H7 (cell line): ENCODE results near the gene FMNL2. TPM values are rescaled to one million over a fixed set of nuclear protein-coding genes. Genes with fewer than 3 reads are reported as not detected.
"Not testable (repeated sequence)": the region's sequence is repeated elsewhere in the genome, so short reads cannot be mapped to it uniquely, and the experiment has no call there.

Experiments
- DNase-seq: peaks from one replicate; pipeline ENCODE4 v3.0.0; 2012
- H3K27me3 ChIP-seq: 2 replicates; pipeline ENCODE4 v1.6.0; 2011; ENCODE audit warnings: mild to moderate bottlenecking, low read length; ENCODE audit not compliant: control insufficient read depth, insufficient read depth
- H3K36me3 ChIP-seq: replicated peaks from 2 replicates; pipeline ENCODE4 v1.5.1; 2011; ENCODE audit warnings: low read length; ENCODE audit not compliant: control insufficient read depth, insufficient read depth
- H3K4me3 ChIP-seq: 2 replicates; pipeline ENCODE4 v1.5.1; 2011; ENCODE audit warnings: low read depth, mild to moderate bottlenecking, control low read depth, low read length, moderate library complexity; ENCODE audit not compliant: insufficient read depth
- total RNA-seq: library from RNA; depleted of rRNA; stranded (reverse); fragments of >200 nt; shearing (Covaris generic); gene quantifications from 2 replicates; pipeline ENCODE4 v1.2.3, GENCODE V29; 2014

The FMNL2 gene
- total RNA-seq, 1 experiment from 2014 or later, result 20.0 TPM

DNA sequence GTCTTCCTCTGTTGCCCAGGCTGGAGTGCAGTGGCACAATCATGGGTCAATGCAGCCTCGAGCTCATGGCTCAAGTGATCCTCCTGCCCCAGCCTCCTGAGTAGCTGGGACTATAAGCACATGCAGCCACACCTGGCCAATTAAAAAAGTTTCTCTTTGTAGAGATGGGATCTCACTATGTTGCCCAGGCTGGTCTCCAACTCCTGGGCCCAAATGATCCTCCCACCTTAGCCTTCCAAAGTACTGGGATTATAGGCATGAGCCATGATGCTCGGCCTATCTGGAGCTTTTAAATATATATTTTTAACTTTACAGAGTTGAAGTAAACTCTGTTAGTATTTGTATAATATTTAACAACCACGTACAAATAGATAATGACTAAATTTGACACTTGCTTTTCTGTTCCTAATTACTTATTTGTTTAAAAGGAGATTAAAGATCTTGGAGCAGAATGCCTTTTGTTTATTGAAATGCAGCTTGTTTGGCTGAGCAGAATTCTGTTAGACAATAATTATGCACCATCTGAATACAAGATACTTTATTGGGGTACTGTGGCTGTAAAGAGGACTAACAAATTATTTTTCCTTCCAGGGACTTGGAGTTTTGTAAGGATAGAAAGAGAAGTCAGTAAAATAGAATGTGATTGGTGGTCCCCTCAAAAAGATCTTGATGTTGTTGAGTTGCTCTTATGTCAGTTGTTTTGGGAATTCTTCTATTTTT, 175.0 kb downstream of the FMNL2 start:
- Histone ChIP-seq H3K36me3 (no peaks in the 10 kb centered on the region), H3K4me3 (no peak overlapping the region), H3K27me3 (no peaks in the 10 kb centered on the region)
- DNase-seq, result no peak

DNA sequence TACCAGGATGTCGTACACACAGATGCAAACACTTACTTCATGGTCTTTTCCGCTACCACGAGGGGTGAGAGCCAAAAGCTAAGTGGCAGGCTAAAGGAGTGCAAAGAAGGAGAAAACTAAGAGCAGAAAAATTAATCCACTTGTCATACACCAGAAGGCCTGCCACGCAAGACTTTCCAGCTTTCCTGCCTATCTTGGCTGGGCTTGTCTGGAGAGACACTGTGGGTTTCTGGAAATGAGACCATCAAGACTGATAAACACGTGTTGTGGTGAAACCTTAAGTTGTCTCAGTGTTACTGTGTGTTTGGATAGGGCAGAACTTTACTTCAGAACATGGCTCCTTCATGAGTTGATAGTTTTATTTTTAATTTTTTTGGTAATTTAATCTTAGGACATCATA, 175.6 kb downstream of the FMNL2 start:
- H3K36me3 ChIP-seq, result no peaks in the 10 kb centered on the region
- no peak overlapping the region for H3K4me3 ChIP-seq
- DNase-seq, result no peak
- no peaks in the 10 kb centered on the region for H3K27me3 ChIP-seq

DNA sequence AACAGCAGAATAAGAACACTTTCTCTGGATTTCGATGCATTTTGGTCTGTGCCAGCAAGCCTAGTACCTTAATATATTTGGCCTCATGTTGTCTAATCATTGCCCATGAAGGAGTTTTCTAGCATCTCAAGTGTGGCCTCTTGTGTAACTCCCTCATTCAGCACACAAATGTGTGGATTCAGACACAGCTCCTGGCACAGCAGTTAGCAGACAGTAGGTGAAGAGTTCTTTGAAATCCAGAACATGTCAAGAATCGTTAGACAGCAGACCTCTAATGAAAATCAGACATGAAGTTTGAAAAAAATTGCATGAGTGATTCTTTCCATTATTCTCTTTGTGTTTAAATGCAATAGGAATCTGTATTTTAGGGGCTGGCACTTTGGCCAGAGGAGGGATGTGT, 177.0 kb downstream of the FMNL2 start:
- no peak for DNase-seq
- no peak overlapping the region for H3K4me3 ChIP-seq
- H3K27me3 ChIP-seq, result no peaks in the 10 kb centered on the region
- no peaks in the 10 kb centered on the region for H3K36me3 ChIP-seq

DNA sequence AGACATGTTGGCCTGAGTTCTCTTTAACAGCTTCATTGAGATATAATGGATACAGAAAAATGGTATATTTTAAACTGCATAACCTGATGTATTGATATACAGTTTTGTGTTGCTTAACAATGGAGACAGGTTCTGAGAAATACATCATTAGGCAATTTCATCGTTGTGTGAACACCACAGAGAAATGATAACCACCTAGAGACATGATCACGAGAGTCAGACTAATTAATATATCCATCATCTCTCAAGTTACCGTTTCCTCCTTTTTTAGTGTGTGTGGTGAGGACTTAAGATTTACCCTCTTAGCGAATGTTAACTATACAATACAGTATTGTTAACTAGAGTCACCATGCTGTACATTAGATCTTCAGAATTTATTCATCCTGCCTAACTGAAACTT, 178.1 kb downstream of the FMNL2 start:
- Histone ChIP-seq H3K36me3 (no peaks in the 10 kb centered on the region), H3K27me3 (no peaks in the 10 kb centered on the region), H3K4me3 (no peak overlapping the region)
- no peak for DNase-seq

DNA sequence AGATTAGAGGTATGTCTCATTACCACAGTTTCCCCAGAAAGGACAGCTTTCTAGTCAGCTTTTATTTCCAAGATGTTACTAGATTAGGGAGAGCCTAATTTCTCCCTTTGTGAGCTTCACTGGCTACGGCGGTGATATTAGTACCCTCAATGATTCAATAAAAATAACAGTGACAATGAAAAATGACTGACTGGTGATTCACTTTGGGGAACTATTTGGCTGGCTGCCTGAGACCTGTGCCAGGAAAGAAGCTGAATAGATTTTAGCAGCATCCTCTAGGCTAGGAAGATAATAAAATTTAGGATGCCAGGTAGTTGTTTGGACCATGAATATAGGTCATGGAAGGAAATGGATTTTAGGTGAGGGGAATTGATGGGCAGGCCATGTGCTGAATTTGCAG, 178.7 kb downstream of the FMNL2 start:
- H3K4me3 ChIP-seq, result no peak overlapping the region
- H3K36me3 ChIP-seq, result no peaks in the 10 kb centered on the region
- no peaks in the 10 kb centered on the region for H3K27me3 ChIP-seq
- no peak for DNase-seq

DNA sequence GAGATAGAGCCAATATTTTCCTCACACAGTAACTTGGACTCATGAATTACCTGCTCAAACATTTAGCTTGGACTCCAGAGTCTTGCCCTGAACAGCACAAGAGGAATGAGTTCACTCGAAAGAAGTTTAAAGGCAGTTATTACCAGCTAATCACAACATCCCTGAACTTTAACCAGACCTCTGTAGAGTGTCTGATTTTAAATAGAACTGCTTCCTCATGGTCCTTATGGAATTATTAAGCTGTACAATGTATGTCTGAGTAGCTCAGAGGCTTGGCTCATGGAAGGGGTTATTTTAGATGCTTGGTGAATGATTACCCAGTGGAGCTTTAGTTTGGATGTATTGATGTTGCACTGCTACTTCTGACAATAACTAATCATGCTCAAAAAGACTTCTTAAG, 183.1 kb downstream of the FMNL2 start:
- Histone ChIP-seq H3K27me3 (no peaks in the 10 kb centered on the region), H3K4me3 (no peak overlapping the region), H3K36me3 (no peaks in the 10 kb centered on the region)
- DNase-seq, result no peak

DNA sequence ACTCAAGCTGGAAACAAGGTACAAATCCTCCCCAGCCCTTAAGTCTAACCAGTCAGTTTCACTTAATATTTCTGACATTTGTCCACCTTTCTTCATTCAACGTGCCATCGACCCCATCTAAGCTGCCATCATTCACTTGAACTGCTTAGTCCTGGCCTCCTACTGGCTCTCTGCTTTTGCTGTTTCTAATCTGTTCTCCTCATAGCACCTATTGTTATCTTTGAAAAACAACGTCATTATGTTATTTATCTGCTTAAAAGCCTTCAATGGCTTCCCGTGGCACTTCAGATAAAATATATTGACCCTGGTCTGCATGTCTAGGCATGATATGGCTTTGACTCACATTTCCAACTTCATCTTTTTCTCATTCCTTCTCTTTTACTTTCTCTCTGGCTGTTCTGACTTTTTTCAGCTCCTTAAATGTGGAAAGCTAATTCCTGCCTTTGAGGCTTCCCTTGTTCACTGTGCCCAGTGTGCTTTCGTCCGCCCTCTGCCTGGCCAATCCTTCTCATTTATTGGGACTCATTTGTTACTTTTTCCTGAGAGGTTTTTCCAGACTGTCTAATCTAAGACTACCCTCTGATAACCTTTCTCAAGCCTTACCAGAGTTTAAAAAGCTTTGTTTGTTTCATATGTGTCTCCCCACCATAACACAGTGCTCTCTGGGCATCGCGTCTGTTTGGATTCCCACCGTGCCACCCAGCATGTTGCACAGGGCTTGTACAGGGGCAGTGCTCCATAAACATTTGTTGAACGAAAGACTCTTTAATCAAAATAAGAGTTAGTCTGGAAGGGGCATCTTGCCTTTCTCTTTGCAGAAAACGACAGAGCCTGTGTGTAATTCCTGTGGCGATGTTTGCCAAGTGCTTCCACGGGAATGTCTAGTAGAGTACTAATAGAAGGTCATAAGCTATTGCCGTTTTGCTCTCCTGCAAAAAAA, 183.9 kb downstream of the FMNL2 start:
- Histone ChIP-seq H3K4me3 (no peak overlapping the region), H3K36me3 (no peaks in the 10 kb centered on the region), H3K27me3 (no peaks in the 10 kb centered on the region)
- no peak for DNase-seq

DNA sequence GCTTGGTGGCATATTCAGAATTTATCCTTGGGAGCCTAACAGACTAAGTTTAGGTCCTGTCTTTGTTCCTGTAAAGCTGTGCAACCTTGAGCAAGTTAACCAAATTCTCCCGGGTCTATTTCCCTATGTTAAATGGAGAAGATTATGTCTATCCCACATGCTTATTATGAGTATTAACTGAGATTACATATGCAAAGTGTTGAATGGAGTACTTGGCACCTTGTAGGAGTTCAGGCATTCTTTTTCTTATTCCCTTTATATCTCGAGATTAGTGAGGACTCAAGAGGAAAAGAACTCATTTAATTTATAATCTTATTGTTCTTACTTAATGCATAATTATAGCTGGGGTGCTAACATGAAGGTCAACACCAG, 184.6 kb downstream of the FMNL2 start:
- H3K36me3 ChIP-seq, result no peaks in the 10 kb centered on the region
- no peak for DNase-seq
- H3K4me3 ChIP-seq, result no peak overlapping the region
- H3K27me3 ChIP-seq, result no peaks in the 10 kb centered on the region

DNA sequence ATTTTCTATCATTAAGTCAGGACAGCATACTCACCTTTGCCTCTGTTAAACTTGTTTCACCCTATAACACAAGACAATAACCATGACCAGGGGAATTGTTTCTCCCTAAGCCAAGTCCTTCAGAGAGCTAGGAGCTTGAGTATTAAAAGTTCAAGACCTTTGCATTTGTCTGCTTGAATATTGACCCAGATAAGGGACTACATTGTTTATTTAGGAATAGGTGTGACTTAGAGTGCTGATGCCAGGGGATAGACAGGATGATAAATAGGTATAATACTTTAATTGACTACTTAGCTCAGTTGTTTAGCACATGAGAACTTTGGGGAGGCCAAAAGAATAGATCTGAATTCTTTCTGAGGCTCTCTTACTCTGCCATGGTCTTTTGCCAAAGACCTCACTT, 185.8 kb downstream of the FMNL2 start:
- no peaks in the 10 kb centered on the region for H3K27me3 ChIP-seq
- DNase-seq, result no peak
- no peak overlapping the region for H3K4me3 ChIP-seq
- H3K36me3 ChIP-seq, result no peaks in the 10 kb centered on the region

DNA sequence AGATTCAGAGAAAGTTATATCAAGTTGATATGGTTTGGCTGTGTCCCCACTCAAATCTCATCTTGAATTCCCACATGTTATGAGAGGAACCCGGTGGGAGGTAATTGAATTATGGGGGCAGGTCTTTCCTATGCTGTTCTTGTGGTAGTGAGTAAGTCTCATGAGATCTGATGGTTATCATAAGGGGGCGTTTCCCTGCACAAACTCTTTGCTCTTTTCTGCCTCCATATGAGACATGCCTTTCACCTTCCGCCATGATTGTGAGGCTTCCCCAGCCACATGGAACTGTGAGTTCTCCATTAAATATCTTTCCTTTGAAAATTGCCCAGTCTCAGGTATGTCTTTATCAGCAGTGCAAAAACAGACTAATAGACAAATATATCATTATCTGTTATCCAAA, 187.5 kb downstream of the FMNL2 start:
- DNase-seq, H3K4me3 ChIP-seq, H3K27me3 ChIP-seq, H3K36me3 ChIP-seq: not testable (repeated sequence)

DNA sequence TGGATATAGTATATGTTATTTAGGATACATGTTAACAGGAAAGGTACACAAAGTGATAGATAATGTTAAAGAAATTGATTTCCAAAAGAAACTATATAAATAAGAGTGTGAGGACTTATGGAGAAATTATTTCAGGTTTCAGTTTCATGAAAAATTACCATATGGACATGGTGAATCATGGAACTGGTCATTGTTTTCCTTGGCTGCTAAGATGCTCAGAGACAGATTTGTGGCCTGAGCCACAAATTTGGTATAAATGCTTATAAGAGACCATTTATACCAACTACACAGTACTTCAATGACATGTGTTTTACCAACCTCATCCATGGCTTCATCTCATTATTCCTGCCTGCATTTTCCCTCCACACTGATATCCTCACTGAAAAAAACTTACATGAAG, 188.1 kb downstream of the FMNL2 start:
- Histone ChIP-seq H3K36me3 (no peaks in the 10 kb centered on the region), H3K4me3 (no peak overlapping the region), H3K27me3 (no peaks in the 10 kb centered on the region)
- DNase-seq, result no peak

DNA sequence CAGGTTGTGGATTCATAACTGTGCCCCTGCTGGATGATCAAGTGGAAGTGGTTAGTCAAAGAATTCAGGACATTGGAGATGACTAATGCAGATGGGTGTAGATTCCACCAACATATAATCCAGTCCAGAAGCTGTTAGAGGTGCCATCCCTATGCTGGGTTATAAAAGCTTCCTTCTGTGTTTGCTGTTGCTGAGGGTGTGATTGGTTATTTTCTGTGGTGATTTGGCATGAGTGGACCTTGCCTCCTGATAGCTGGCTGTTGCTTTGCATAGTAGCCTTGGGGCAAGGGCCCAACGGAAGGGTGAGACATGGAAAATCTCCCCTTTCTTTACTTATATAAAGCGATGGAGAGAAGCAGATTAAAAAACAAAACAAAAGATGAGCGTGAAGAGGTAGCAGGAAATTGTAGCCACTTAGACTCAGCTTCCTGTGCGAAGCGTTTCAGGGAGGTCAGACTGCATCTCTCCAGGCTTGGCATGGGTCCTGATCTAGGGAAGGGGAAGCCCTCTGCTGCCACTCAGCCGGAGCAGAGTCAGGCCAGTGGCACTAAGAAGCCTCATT, 190.4 kb downstream of the FMNL2 start:
- DNase-seq, result no peak
- no peak overlapping the region for H3K4me3 ChIP-seq
- H3K36me3 ChIP-seq, result no peaks in the 10 kb centered on the region

DNA sequence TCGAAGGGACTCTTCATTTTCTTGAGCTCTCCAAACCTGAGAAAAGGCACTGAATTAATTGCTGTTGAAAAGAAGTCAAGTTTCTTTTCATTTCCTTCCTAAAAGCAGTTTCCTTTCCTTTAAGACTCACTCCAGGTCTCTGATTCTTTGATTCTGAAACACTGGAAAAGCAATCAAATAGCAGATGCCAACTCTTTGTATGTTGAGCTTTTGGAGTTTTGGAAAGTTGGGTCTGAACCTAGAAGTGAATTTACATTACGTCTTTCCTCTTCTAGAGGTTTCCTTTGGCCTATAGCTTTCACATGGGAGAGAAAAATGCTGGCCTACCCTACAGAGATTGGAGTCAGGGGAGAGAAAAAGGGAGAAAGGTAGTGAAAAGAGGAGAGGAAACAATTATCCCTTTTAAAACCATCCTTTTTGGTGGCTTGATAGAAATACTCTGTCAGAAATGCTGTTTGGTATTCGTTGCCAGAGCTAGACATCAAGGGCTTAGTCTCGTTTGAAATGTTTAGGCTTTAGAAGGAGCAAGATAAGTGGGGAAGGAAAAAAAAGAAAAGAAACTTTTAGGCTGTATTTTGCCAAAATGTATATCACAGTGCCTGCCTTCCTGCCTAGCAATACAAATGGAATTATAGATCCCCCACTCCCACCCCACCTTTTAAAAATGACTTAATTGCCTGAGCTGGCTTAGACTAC, 194.6 kb downstream of the FMNL2 start:
- no peaks in the 10 kb centered on the region for H3K27me3 ChIP-seq
- DNase-seq, result no peak
- H3K4me3 ChIP-seq, result no peak overlapping the region
- H3K36me3 ChIP-seq, result no peaks in the 10 kb centered on the region

More for the DNA sequence above, 190.4 kb downstream of the FMNL2 start:
- no peaks in the 10 kb centered on the region for H3K27me3 ChIP-seq

DNA sequence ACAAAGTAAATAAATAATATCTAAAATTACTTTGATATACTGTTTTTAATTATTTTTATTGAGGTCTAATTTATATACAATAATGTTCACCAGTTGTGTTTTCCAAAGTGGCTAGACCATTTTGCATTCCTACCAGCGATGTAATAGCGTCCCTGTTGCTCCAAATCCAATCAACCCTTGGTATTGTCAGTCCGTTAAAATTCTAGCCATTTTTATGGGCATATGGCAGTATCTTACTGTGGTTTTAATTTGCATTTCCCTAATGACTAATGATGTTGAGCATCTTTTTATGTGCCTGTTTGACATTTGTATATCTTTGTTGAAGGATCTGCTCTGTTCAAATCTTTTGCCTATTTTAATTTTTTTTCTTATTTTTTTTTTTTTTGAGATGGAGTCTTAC, 197.3 kb downstream of the FMNL2 start:
- no peaks in the 10 kb centered on the region for H3K36me3 ChIP-seq
- no peak overlapping the region for H3K4me3 ChIP-seq
- H3K27me3 ChIP-seq, result no peaks in the 10 kb centered on the region
- DNase-seq, result no peak
